Omental fat pad (tissue), 4 donors: ENCODE results near the gene IRX6. TPM values are rescaled to one million over a fixed set of nuclear protein-coding genes. Genes with fewer than 3 reads are reported as not detected.

ENCODE experiments used
- ATAC-seq: fragments of 150-250 bp; one replicate; pipeline ENCODE4 v1.9.1; 2016; ENCODE audit warnings: mild to moderate bottlenecking, moderate library complexity; ENCODE audit not compliant: low FRiP score
- DNase-seq: peaks from one replicate; pipeline ENCODE4 v3.0.0-alpha.2; 2019; ENCODE audit warnings: low spot score
- total RNA-seq, 4 donors: library from RNA; depleted of rRNA; stranded (reverse); fragments of >200 nt; gene quantifications; one replicate each; pipeline ENCODE4 v1.1.0, GENCODE V29; 2016
- TF ChIP-seq, protein P1 (sequence below), 3 donors: fragments of 450-650 bp; IDR thresholded peaks; one replicate each; pipeline ENCODE4 v1.5.1; 2016 to 2017; ENCODE audit warnings: antibody characterized with exemption in 3 of 3, mild to moderate bottlenecking in 3 of 3, moderate library complexity in 2 of 3

The IRX6 gene
- total RNA-seq, 4 donors from 2014 or later, result 1.1 to 34.0 (median 10.4) TPM

DNA sequence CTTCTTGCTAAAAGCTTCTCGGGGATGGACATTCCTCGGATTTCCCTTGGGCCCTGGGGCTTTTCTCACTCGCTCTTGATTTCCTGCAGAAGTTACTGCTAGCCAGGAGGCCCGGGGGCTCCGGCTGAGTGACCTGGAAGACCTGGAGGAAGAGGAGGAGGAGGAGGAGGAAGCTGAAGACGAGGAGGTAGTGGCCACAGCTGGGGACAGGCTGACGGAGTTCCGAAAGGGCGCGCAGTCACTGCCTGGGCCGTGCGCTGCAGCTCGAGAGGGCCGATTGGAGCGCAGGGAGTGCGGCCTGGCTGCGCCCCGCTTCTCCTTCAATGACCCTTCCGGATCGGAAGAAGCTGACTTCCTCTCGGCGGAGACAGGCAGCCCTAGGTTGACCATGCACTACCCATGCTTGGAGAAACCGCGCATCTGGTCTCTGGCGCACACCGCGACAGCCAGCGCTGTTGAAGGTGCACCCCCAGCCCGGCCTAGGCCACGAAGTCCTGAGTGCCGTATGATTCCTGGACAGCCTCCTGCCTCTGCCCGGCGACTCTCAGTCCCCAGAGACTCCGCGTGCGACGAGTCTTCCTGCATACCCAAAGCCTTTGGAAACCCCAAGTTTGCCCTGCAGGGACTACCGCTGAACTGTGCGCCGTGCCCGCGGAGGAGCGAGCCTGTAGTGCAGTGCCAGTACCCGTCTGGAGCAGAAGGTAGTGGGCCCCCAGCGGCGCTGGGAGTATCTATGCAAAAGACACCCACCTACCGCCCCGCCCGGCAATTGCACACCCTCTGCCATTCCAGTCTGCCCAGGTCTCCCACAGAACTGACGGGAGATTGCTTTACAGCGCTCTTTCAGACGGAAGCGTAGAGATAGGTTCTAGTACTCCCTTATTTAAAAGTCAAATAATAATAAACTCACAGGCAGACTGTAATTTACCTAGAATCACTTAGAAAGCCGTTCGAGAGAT, 4.9 kb downstream of the IRX6 start:
- TF ChIP-seq, protein P1, sequence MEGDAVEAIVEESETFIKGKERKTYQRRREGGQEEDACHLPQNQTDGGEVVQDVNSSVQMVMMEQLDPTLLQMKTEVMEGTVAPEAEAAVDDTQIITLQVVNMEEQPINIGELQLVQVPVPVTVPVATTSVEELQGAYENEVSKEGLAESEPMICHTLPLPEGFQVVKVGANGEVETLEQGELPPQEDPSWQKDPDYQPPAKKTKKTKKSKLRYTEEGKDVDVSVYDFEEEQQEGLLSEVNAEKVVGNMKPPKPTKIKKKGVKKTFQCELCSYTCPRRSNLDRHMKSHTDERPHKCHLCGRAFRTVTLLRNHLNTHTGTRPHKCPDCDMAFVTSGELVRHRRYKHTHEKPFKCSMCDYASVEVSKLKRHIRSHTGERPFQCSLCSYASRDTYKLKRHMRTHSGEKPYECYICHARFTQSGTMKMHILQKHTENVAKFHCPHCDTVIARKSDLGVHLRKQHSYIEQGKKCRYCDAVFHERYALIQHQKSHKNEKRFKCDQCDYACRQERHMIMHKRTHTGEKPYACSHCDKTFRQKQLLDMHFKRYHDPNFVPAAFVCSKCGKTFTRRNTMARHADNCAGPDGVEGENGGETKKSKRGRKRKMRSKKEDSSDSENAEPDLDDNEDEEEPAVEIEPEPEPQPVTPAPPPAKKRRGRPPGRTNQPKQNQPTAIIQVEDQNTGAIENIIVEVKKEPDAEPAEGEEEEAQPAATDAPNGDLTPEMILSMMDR (IDR thresholded peaks at IDR 0.05), result no peak
- no peak for ATAC-seq
- no peak for DNase-seq

DNA sequence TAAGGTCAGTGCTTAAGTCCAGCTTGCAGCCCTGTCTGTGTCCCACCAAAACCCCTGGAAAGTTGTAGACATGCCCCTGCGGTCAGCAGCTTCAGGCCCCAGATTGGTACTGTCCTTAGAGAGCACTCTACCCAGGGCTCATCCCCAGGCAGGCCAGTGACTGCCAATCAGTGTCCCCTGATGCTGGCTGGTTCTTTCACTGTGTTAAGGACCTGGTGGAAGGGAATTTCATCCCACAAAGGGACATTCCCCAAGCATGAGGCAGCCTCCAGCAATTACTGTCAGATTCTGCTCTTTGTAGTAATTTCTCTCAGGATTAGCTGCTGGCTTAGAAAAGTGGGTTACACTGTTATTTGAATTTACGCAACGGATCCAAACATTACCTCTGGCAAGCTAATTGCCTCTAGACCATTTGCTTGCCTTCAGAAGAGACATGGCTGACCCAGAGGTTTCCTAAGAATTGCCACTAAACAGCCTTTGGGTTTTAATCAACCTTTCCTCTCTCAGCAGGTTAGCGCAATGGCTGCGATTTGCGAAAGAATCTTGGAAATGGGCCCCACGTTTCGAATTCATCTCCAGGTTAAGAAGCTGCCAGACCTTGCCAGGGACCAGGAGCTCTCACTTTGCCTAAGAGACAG, 5.9 kb downstream of the IRX6 start:
- TF ChIP-seq, protein P1 (IDR thresholded peaks at IDR 0.05), result no peak

GRCh38 chr16:55330781-55331647, 7.0 kb downstream of the IRX6 start:
- TF ChIP-seq, protein P1 (IDR thresholded peaks at IDR 0.05), result no peak
- DNase-seq, result no peak
- ATAC-seq, result no peak

More for the DNA sequence above, 5.9 kb downstream of the IRX6 start:
- ATAC-seq (no peak), DNase-seq (no peak)

- no peak for ATAC-seq
- TF ChIP-seq, protein P1 (IDR thresholded peaks at IDR 0.05), result no peak
- DNase-seq, result no peak
These were observed 7.7 kb downstream of the IRX6 start for GRCh38 chr16:55331648-55332185.

GRCh38 chr16:55333684-55334083, 9.7 kb downstream of the IRX6 start:
- ATAC-seq (no peak), DNase-seq (no peak)
- TF ChIP-seq, protein P1 (IDR thresholded peaks at IDR 0.05), result no peak

- DNase-seq (no peak), ATAC-seq (no peak)
- TF ChIP-seq, protein P1 (IDR thresholded peaks at IDR 0.05), result no peak
These were observed 14.6 kb downstream of the IRX6 start for GRCh38 chr16:55338646-55339045.
